OCI-LY7 (cell line): ENCODE data around the gene KCNIP4.

Experiments
- EZH2phosphoT487 ChIP-seq: fragments of 200-600 bp; sonication (generic); IDR thresholded peaks from 2 replicates; pipeline ENCODE4 v1.6.1; 2018; ENCODE audit warnings: low read depth, borderline replicate concordance, mild to moderate bottlenecking, mixed run types, antibody characterized with exemption, low read length, moderate library complexity, mixed read lengths
- TF ChIP-seq, protein P1 (sequence below): fragments of 200-600 bp; sonication (generic); conservative IDR thresholded peaks from 2 replicates; pipeline ENCODE4 v1.5.1; 2014; ENCODE audit warnings: mild to moderate bottlenecking, antibody characterized with exemption, low read length, moderate library complexity, mixed read lengths

DNA sequence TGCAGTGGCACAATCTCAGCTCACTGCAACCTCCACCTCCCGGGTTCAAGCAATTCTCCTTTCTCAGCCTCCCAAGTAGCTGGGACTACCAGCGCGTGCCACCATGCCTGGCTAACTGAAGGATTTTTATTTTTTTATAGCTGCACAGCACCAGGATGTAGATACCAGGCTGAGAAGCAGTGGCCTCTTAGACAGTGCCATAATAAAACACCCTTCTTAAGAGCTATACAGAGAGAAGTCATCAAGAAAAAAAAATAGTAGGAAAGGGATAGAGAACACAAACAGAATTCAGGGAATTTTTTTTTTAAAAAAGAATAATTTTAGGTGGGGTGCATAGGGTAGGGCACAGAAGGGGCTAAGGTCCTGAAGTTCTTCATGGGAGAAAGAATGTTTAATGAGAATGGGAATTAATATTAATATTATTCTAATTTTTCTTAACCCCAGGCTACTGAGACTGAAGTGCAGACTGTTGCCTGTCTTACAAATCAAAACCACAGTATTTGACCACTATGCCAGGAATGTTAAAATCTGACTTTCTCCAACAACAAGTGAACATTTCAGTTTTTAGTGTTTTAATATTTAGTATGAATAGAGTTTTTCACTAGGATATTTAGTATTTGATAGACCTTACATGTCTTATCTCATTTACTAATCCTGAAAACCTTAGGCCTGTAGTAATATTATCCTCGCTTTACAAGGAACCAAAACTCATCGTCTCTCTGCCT lies 146.7 kb downstream of the KCNIP4 start:
- TF ChIP-seq, protein P1, sequence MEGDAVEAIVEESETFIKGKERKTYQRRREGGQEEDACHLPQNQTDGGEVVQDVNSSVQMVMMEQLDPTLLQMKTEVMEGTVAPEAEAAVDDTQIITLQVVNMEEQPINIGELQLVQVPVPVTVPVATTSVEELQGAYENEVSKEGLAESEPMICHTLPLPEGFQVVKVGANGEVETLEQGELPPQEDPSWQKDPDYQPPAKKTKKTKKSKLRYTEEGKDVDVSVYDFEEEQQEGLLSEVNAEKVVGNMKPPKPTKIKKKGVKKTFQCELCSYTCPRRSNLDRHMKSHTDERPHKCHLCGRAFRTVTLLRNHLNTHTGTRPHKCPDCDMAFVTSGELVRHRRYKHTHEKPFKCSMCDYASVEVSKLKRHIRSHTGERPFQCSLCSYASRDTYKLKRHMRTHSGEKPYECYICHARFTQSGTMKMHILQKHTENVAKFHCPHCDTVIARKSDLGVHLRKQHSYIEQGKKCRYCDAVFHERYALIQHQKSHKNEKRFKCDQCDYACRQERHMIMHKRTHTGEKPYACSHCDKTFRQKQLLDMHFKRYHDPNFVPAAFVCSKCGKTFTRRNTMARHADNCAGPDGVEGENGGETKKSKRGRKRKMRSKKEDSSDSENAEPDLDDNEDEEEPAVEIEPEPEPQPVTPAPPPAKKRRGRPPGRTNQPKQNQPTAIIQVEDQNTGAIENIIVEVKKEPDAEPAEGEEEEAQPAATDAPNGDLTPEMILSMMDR, result no peak
- TF ChIP-seq EZH2phosphoT487, result no peak
